Loucy (cell line): Measurements from ENCODE around the gene CPT1B.

ENCODE experiments used
- H2AFZ ChIP-seq: fragments of 200-600 bp; sonication (generic); 2 replicates; pipeline ENCODE4 v1.6.0; 2016; ENCODE audit warnings: antibody characterized with exemption, mild to moderate bottlenecking, low read length, moderate library complexity
- H3F3A ChIP-seq: fragments of 200-600 bp; 2 replicates; pipeline ENCODE4 v1.6.0; 2016; ENCODE audit warnings: antibody characterized with exemption, low read depth, mild to moderate bottlenecking
- H3K27me3 ChIP-seq: fragments of 200-600 bp; sonication (generic); 2 replicates; pipeline ENCODE4 v1.6.1; 2014; ENCODE audit warnings: low read length, mild to moderate bottlenecking; ENCODE audit not compliant: insufficient read depth, poor library complexity, severe bottlenecking
- H3K36me3 ChIP-seq: fragments of 200-600 bp; sonication (generic); 2 replicates; pipeline ENCODE4 v1.6.1; 2016; ENCODE audit warnings: low read length; ENCODE audit not compliant: insufficient read depth
- H3K4me1 ChIP-seq: fragments of 200-600 bp; sonication (generic); 2 replicates; pipeline ENCODE4 v1.5.1; 2014; ENCODE audit warnings: low read length, mild to moderate bottlenecking; ENCODE audit not compliant: insufficient read depth, poor library complexity, severe bottlenecking
- H3K4me2 ChIP-seq: fragments of 200-600 bp; sonication (generic); 2 replicates; pipeline ENCODE4 v1.6.0; 2014; ENCODE audit warnings: antibody characterized with exemption, low read length, low read depth, mild to moderate bottlenecking; ENCODE audit not compliant: poor library complexity, severe bottlenecking
- H3K4me3 ChIP-seq: fragments of 200-600 bp; sonication (generic); 2 replicates; pipeline ENCODE4 v1.5.1; 2014; ENCODE audit warnings: low read length, mild to moderate bottlenecking, mixed read lengths; ENCODE audit not compliant: poor library complexity, severe bottlenecking
- H3K79me2 ChIP-seq: fragments of 200-600 bp; sonication (generic); 2 replicates; pipeline ENCODE4 v1.6.1; 2014; ENCODE audit warnings: low read length; ENCODE audit not compliant: insufficient read depth
- H3K9ac ChIP-seq: fragments of 200-600 bp; sonication (generic); 2 replicates; pipeline ENCODE4 v1.6.0; 2014; ENCODE audit warnings: mild to moderate bottlenecking, low read depth, low read length, moderate library complexity; ENCODE audit not compliant: poor library complexity, severe bottlenecking
- H3K9me2 ChIP-seq: fragments of 200-600 bp; sonication (generic); replicated peaks from 2 replicates; pipeline ENCODE4 v1.6.1; 2016; ENCODE audit warnings: low read depth, low read length, mixed read lengths
- H3K9me3 ChIP-seq: fragments of 200-600 bp; sonication (generic); 2 replicates; pipeline ENCODE4 v1.6.1; 2014; ENCODE audit warnings: mild to moderate bottlenecking, antibody characterized with exemption, low read length, low read depth; ENCODE audit not compliant: insufficient read depth
- H4K20me1 ChIP-seq: fragments of 200-600 bp; sonication (generic); 2 replicates; pipeline ENCODE4 v1.6.0; 2014; ENCODE audit warnings: antibody characterized with exemption, low read length, mild to moderate bottlenecking; ENCODE audit not compliant: insufficient read depth, poor library complexity, severe bottlenecking
- EZH2phosphoT487 ChIP-seq: fragments of 200-600 bp; IDR thresholded peaks from 2 replicates; pipeline ENCODE4 v1.6.1; 2018; ENCODE audit warnings: antibody characterized with exemption, mild to moderate bottlenecking, moderate library complexity, borderline replicate concordance
- TF ChIP-seq, protein P1 (sequence below): fragments of 200-600 bp; sonication (generic); conservative IDR thresholded peaks from 2 replicates; pipeline ENCODE4 v1.5.1; 2014; ENCODE audit warnings: mild to moderate bottlenecking, antibody characterized with exemption, low read length

Gene CPT1B

DNA sequence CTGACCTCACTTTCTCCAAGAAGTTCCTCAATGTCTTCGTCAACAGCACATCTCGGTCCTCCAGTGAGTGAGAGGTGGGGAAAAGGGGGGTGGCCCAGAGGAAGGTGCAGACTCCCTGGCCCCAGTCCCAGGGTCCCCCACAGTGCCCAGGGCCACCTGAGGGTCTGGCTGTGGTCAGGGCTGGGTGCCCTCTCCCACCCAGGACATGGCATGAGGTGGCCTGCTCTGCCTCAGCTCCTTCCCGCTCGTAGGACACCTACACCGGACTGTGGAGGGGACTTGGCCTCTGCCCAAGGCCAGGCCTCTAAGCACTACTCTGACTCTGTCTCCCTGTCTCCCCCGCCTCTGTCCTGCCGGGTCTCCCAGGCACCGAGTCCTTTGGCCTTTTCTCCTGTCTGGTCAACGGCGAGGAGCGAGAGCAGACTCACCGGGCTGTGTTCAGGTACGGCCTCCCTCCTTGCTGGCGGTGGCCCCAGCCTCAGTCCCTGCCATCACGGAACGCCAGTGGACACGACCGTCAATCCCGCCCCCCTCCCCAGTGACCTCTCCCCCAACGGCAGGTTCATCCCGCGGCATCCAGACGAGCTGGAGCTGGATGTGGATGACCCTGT is 26.9 kb upstream of the CPT1B start:
- Histone ChIP-seq H3K9me3 (no peaks in the 10 kb centered on the region), H3K4me3 (no peak overlapping the region), H3K4me2 (no peak overlapping the region), H3K36me3 (no peaks in the 10 kb centered on the region), H2AFZ (no peak overlapping the region), H3K4me1 (no peaks in the 10 kb centered on the region), H4K20me1 (no peaks in the 10 kb centered on the region), H3F3A (no peaks in the 10 kb centered on the region), H3K79me2 (no peaks in the 10 kb centered on the region), H3K27me3 (no peaks in the 10 kb centered on the region), H3K9ac (no peak overlapping the region), H3K9me2 (no peaks in the 10 kb centered on the region)
- TF ChIP-seq EZH2phosphoT487: no peak
- TF ChIP-seq, protein P1, sequence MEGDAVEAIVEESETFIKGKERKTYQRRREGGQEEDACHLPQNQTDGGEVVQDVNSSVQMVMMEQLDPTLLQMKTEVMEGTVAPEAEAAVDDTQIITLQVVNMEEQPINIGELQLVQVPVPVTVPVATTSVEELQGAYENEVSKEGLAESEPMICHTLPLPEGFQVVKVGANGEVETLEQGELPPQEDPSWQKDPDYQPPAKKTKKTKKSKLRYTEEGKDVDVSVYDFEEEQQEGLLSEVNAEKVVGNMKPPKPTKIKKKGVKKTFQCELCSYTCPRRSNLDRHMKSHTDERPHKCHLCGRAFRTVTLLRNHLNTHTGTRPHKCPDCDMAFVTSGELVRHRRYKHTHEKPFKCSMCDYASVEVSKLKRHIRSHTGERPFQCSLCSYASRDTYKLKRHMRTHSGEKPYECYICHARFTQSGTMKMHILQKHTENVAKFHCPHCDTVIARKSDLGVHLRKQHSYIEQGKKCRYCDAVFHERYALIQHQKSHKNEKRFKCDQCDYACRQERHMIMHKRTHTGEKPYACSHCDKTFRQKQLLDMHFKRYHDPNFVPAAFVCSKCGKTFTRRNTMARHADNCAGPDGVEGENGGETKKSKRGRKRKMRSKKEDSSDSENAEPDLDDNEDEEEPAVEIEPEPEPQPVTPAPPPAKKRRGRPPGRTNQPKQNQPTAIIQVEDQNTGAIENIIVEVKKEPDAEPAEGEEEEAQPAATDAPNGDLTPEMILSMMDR: no peak

DNA sequence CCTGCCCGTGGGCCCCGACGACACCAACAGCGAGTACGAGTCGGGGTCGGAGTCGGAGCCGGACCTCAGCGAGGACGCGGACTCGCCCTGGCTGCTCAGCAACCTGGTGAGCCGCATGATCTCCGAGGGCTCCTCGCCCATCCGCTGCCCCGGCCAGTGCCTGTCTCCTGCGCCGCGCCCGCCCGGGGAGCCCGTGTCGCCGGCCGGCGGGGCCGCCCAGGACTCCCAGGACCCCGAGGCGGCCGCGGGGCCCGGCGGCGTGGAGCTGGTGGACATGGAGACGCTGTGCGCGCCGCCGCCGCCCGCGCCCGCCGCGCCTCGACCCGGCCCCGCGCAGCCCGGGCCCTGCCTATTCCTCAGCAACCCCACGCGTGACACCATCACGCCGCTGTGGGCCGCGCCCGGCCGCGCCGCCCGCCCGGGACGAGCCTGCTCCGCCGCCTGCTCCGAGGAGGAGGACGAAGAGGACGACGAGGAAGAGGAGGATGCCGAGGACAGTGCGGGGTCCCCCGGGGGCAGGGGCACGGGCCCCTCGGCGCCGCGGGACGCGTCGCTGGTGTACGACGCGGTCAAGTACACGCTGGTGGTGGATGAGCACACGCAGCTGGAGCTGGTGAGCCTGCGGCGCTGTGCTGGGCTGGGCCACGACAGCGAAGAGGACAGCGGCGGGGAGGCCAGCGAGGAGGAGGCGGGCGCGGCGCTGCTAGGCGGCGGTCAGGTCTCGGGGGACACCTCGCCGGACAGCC is 26.2 kb upstream of the CPT1B start:
- H3K27me3 ChIP-seq: no peaks in the 10 kb centered on the region
- TF ChIP-seq, protein P1: no peak
- no peak for TF ChIP-seq EZH2phosphoT487

DNA sequence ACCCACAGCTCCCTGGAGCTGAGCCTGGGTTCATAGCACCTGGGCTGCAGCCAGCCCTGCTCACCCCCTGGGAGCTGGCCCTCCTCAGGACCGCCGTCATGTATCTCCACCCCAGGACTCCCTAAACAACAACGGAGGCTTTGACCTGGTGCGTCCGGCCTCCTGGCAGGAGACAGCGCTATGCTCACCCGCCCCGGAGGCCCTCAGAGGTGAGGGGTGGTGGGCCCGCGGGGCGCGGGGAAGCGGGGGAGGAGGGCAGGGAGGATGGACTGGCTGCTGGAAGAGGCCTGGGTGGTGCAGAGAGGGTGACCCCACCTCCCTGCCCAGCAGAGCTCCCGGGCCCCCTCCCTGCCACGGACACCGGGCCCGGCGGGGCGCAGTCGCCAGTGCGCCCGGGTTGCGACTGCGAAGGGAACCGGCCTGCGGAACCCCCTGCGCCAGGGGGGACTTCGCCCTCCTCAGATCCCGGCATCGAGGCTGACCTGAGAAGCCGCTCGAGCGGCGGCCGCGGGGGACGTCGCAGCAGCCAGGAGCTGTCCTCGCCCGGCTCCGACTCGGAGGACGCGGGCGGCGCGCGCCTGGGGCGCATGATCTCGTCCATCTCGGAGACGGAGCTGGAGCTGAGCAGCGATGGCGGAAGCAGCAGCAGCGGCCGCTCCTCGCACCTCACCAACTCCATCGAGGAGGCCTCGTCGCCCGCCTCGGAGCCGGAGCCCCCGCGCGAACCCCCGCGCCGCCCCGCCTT is 25.5 kb upstream of the CPT1B start:
- H3K9me2 ChIP-seq: no peaks in the 10 kb centered on the region
- no peak overlapping the region for H3K4me3 ChIP-seq
- no peak for TF ChIP-seq EZH2phosphoT487
- TF ChIP-seq, protein P1: no peak
- H4K20me1 ChIP-seq: no peaks in the 10 kb centered on the region
- no peak overlapping the region for H2AFZ ChIP-seq
- no peaks in the 10 kb centered on the region for H3F3A ChIP-seq
- no peaks in the 10 kb centered on the region for H3K4me1 ChIP-seq
- H3K4me2 ChIP-seq: no peak overlapping the region
- no peak overlapping the region for H3K9ac ChIP-seq
- H3K36me3 ChIP-seq: no peaks in the 10 kb centered on the region
- H3K79me2 ChIP-seq: no peaks in the 10 kb centered on the region
- H3K27me3 ChIP-seq: no peaks in the 10 kb centered on the region
- no peaks in the 10 kb centered on the region for H3K9me3 ChIP-seq

More for the DNA sequence above, 26.2 kb upstream of the CPT1B start:
- Histone ChIP-seq H4K20me1 (no peaks in the 10 kb centered on the region), H3F3A (no peaks in the 10 kb centered on the region), H3K4me1 (no peaks in the 10 kb centered on the region), H3K4me2 (no peak overlapping the region), H2AFZ (no peak overlapping the region), H3K9me3 (no peaks in the 10 kb centered on the region), H3K4me3 (no peak overlapping the region), H3K9me2 (no peaks in the 10 kb centered on the region), H3K79me2 (no peaks in the 10 kb centered on the region), H3K36me3 (no peaks in the 10 kb centered on the region), H3K9ac (no peak overlapping the region)
